ENCODE measurements around the gene CADM1.
A peak's percentile ranks its signal among the peaks of the same experiment; 100 is the strongest.

The CADM1 gene

GRCh38 chr11:115504276-115505158 is at the start of gene CADM1:
CADM1 (minus strand) TSS chr11:115504415.
- peak within 1 kb of the TSS; percentile 73 for H3K4me3 ChIP-seq (ENCODE audit: low read depth, low read length)

- no peak overlapping the region for H3K4me3 ChIP-seq (ENCODE audit: low read depth, low read length)
Observed at GRCh38 chr11:115552773-115553438, 48.7 kb upstream of the CADM1 start.

- no peak overlapping the region for H3K4me3 ChIP-seq (ENCODE audit: low read depth, low read length)
Observed at GRCh38 chr11:115552151-115552772, 48.0 kb upstream of the CADM1 start.

- H3K4me3 ChIP-seq (ENCODE audit: low read depth, low read length), result no peak overlapping the region
Observed at GRCh38 chr11:115550291-115551059, 46.3 kb upstream of the CADM1 start.

GRCh38 chr11:115548878-115549528 is 44.8 kb upstream of the CADM1 start:
- H3K4me3 ChIP-seq (ENCODE audit: low read depth, low read length), result no peak overlapping the region

- no peak overlapping the region for H3K4me3 ChIP-seq (ENCODE audit: low read depth, low read length)
Observed at GRCh38 chr11:115545581-115546210, 41.5 kb upstream of the CADM1 start.

- no peak overlapping the region for H3K4me3 ChIP-seq (ENCODE audit: low read depth, low read length)
Observed at GRCh38 chr11:115544422-115544948, 40.3 kb upstream of the CADM1 start.

GRCh38 chr11:115541518-115541917 is 37.3 kb upstream of the CADM1 start:
- H3K4me3 ChIP-seq (ENCODE audit: low read depth, low read length), result no peak overlapping the region

GRCh38 chr11:115539844-115540243 is 35.6 kb upstream of the CADM1 start:
- H3K4me3 ChIP-seq (ENCODE audit: low read depth, low read length), result no peak overlapping the region

GRCh38 chr11:115535781-115536180 is 31.6 kb upstream of the CADM1 start:
- no peak overlapping the region for H3K4me3 ChIP-seq (ENCODE audit: low read depth, low read length)

- H3K4me3 ChIP-seq (ENCODE audit: low read depth, low read length), result no peak overlapping the region
Observed at GRCh38 chr11:115530752-115531151, 26.5 kb upstream of the CADM1 start.

- H3K4me3 ChIP-seq (ENCODE audit: low read depth, low read length), result no peak overlapping the region
Observed at GRCh38 chr11:115528225-115528624, 24.0 kb upstream of the CADM1 start.

- no peak overlapping the region for H3K4me3 ChIP-seq (ENCODE audit: low read depth, low read length)
Observed at GRCh38 chr11:115527534-115528125, 23.4 kb upstream of the CADM1 start.

- H3K4me3 ChIP-seq (ENCODE audit: low read depth, low read length), result no peak overlapping the region
Observed at GRCh38 chr11:115525531-115526006, 21.4 kb upstream of the CADM1 start.

GRCh38 chr11:115524572-115524971 is 20.4 kb upstream of the CADM1 start:
- H3K4me3 ChIP-seq (ENCODE audit: low read depth, low read length), result no peak overlapping the region

- H3K4me3 ChIP-seq (ENCODE audit: low read depth, low read length), result no peak overlapping the region
Observed at GRCh38 chr11:115523727-115524399, 19.6 kb upstream of the CADM1 start.

- H3K4me3 ChIP-seq (ENCODE audit: low read depth, low read length), result no peak overlapping the region
Observed at GRCh38 chr11:115522302-115522701, 18.1 kb upstream of the CADM1 start.

GRCh38 chr11:115521825-115522224 is 17.6 kb upstream of the CADM1 start:
- no peak overlapping the region for H3K4me3 ChIP-seq (ENCODE audit: low read depth, low read length)
